Naive B cell (primary cell): Measurements from ENCODE around the gene EDNRB. TPM values are rescaled to one million over a fixed set of nuclear protein-coding genes. Genes with fewer than 3 reads are reported as not detected.

ENCODE experiments used
- ATAC-seq, 2 donors: fragments of 150-1000 bp; cut with Tn5 transposase; 2 replicates each; pipeline ENCODE4 v1.10.0; 2021; ENCODE audit warnings: low read depth in 2 of 2, mild to moderate bottlenecking in 2 of 2, moderate library complexity in 2 of 2
- DNase-seq: peaks from one replicate; pipeline ENCODE4 v3.0.0; 2022
- H3K27ac Mint-ChIP-seq, 6 donors: one replicate each; pipeline ENCODE4 v1.8.0; 2020 to 2022; ENCODE audit warnings: mild to moderate bottlenecking in 6 of 6, mixed read lengths in 6 of 6, moderate library complexity in 5 of 6, inconsistent platforms in 2 of 6
- H3K27me3 Mint-ChIP-seq, 3 donors: one replicate each; pipeline ENCODE4 v1.8.0; 2021 to 2022; ENCODE audit warnings: mixed read lengths in 3 of 3, mild to moderate bottlenecking in 1 of 3
- H3K36me3 Mint-ChIP-seq, 2 donors: one replicate each; pipeline ENCODE4 v1.8.0; 2020 to 2022; ENCODE audit warnings: mixed read lengths in 2 of 2, inconsistent platforms in 1 of 2, mild to moderate bottlenecking in 1 of 2
- H3K4me1 Mint-ChIP-seq, 3 donors: one replicate each; pipeline ENCODE4 v1.8.0; 2020 to 2022; ENCODE audit warnings: mixed read lengths in 3 of 3, inconsistent platforms in 1 of 3, mild to moderate bottlenecking in 1 of 3, moderate library complexity in 1 of 3
- H3K4me3 Mint-ChIP-seq, 8 donors: one replicate each; pipeline ENCODE4 v1.8.0; 2020 to 2022; ENCODE audit warnings: mild to moderate bottlenecking in 8 of 8, mixed read lengths in 8 of 8, moderate library complexity in 8 of 8, inconsistent platforms in 2 of 8
- H3K9me3 Mint-ChIP-seq, 7 donors: one replicate each; pipeline ENCODE4 v1.8.0; 2020 to 2022; ENCODE audit warnings: mixed read lengths in 7 of 7, mild to moderate bottlenecking in 5 of 7, inconsistent platforms in 2 of 7, moderate library complexity in 1 of 7
- polyA plus RNA-seq, 6 donors: library from polyadenylated mRNA; unstranded; fragments of 300-500 nt; fragmentation: Illumina TruSeq; gene quantifications; one replicate each; pipeline ENCODE4 v1.2.3, GENCODE V29; 2021; ENCODE audit warnings: low read depth in 6 of 6

The EDNRB gene
- polyA plus RNA-seq, 6 donors from 2014 or later: not detected

DNA sequence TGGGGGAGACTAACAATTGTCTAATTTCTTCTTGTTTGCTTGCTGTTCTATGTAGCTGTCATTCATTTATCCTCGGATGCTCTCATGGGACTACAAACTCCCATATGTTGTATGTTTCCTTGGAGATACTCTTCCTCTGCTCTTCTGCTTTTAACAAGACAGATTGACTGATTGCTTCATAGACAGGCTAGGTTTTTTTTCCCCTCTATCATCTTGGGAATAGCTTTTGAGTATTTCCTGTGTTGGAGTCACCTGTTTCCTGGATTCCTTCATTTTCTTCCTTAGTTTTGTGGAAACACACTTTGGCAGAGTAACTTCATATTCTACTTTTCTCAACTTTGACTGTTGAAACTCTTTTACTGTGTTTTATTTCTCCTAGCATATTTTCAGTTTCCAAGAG lies 27.6 kb downstream of the EDNRB start:
- H3K4me3 Mint-ChIP-seq: no peak overlapping the region
- no peak overlapping the region for H3K27ac Mint-ChIP-seq
- ATAC-seq (no peak), DNase-seq (no peak)
- H3K9me3 Mint-ChIP-seq: peaks cover 0 to 1% (median 0%) of the 10 kb centered on the region in 7 donors
- H3K36me3 Mint-ChIP-seq: no peaks in the 10 kb centered on the region
- peaks cover 0 to 25% (median 4%) of the 10 kb centered on the region in 3 donors for H3K27me3 Mint-ChIP-seq
- H3K4me1 Mint-ChIP-seq: no peaks in the 10 kb centered on the region

- no peak for DNase-seq
- Mint-ChIP-seq H3K4me1 (no peaks in the 10 kb centered on the region), H3K27ac (no peak overlapping the region), H3K9me3 (peaks cover 0 to 2% (median 0%) of the 10 kb centered on the region in 7 donors), H3K27me3 (peaks cover 0 to 13% (median 12%) of the 10 kb centered on the region in 3 donors), H3K4me3 (no peak overlapping the region), H3K36me3 (no peaks in the 10 kb centered on the region)
- no peak for ATAC-seq
Measured at GRCh38 chr13:77883328-77883727, 35.3 kb downstream of the EDNRB start.

DNA sequence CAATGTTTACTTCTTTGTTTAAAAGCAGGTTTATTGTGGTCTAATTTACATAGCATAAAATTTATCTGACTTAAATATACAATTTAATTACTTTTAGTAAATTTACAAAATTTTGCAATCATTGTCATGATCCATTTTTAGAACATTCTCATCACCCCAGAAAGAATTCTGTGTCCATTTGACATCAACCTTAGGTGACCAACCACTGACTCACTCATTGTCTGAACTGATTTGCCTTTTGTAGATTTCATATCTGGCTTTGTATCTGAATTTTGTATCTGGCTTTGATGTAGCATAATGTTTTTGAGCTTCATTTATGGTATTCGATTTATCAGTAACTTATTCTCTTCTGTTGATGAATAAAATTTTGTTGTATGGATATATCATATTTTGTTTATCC lies 40.4 kb downstream of the EDNRB start:
- H3K36me3 Mint-ChIP-seq: no peaks in the 10 kb centered on the region
- no peak overlapping the region for H3K4me3 Mint-ChIP-seq
- peaks cover 0 to 8% (median under 1%) of the 10 kb centered on the region in 3 donors for H3K27me3 Mint-ChIP-seq
- no peak for DNase-seq
- ATAC-seq: no peak
- H3K9me3 Mint-ChIP-seq: peaks cover 0 to 2% (median 0%) of the 10 kb centered on the region in 7 donors
- H3K4me1 Mint-ChIP-seq: no peaks in the 10 kb centered on the region
- no peak overlapping the region for H3K27ac Mint-ChIP-seq

DNA sequence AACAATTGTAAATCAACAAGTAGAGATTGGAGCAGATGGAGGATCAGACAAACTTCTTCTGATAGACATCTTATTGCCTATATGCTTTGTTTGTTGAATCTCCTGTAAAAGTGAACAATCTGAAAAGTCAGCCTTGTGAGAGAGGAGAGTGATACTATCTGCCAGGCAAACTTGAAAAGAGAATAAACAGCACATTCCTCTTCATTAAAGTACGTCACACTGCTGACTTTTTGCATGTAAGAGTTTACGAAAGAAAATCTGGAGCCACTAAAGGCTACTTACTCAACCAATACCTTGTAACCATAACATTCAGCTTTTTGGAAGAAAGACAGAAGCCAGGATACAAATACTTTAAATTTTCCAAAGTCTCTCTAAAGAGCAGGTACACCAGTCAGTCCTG lies 42.5 kb downstream of the EDNRB start:
- H3K9me3 Mint-ChIP-seq: peaks cover 0 to 5% (median 0%) of the 10 kb centered on the region in 7 donors
- H3K4me3 Mint-ChIP-seq: no peak overlapping the region
- no peak for ATAC-seq
- H3K4me1 Mint-ChIP-seq: no peaks in the 10 kb centered on the region
- no peak overlapping the region for H3K27ac Mint-ChIP-seq
- DNase-seq: no peak
- no peaks in the 10 kb centered on the region for H3K36me3 Mint-ChIP-seq
- peaks cover 0 to 8% (median 5%) of the 10 kb centered on the region in 3 donors for H3K27me3 Mint-ChIP-seq

DNA sequence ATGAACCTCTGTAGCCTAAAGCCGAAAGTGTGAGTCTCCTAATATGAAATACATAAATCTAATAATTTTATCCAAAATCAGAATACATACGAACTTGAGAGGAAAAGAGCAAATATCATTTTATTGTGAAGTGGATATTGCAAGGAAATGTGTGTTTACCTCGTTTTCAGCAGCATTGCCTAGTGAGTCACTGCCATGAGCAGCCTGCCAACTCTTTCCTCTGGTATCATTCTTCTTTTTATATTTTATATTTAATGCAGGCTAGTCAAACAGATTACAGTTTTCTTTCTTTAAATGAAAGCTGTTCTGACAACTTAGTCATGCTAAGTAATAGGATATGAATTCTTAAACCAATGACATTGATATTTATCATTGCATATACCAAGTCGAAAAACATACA lies 44.2 kb downstream of the EDNRB start:
- H3K36me3 Mint-ChIP-seq: no peaks in the 10 kb centered on the region
- no peak for ATAC-seq
- no peak overlapping the region for H3K4me3 Mint-ChIP-seq
- peaks cover 0 to 5% (median 0%) of the 10 kb centered on the region in 7 donors for H3K9me3 Mint-ChIP-seq
- H3K4me1 Mint-ChIP-seq: no peaks in the 10 kb centered on the region
- no peak overlapping the region for H3K27ac Mint-ChIP-seq
- H3K27me3 Mint-ChIP-seq: peaks cover 0 to 8% (median 5%) of the 10 kb centered on the region in 3 donors
- DNase-seq: no peak

GRCh38 chr13:77872995-77873394 lies 45.6 kb downstream of the EDNRB start:
- Mint-ChIP-seq H3K27me3 (peaks cover 0 to 8% (median 5%) of the 10 kb centered on the region in 3 donors), H3K27ac (no peak overlapping the region), H3K36me3 (no peaks in the 10 kb centered on the region), H3K4me3 (no peak overlapping the region), H3K9me3 (peaks cover 2 to 16% (median 5%) of the 10 kb centered on the region in 7 donors), H3K4me1 (no peaks in the 10 kb centered on the region)
- DNase-seq (no peak), ATAC-seq (no peak)

GRCh38 chr13:77871596-77871995 lies 47.0 kb downstream of the EDNRB start:
- Mint-ChIP-seq H3K4me1 (no peaks in the 10 kb centered on the region), H3K27me3 (peaks cover 0 to 5% (median 0%) of the 10 kb centered on the region in 3 donors), H3K4me3 (no peak overlapping the region), H3K9me3 (peaks cover 2 to 29% (median 11%) of the 10 kb centered on the region in 7 donors), H3K27ac (no peak overlapping the region), H3K36me3 (no peaks in the 10 kb centered on the region)
- ATAC-seq (no peak), DNase-seq (no peak)

GRCh38 chr13:77868717-77869116 lies 49.9 kb downstream of the EDNRB start:
- H3K27me3 Mint-ChIP-seq: peaks cover 5 to 11% (median 8%) of the 10 kb centered on the region in 3 donors
- no peak overlapping the region for H3K4me3 Mint-ChIP-seq
- no peak overlapping the region for H3K27ac Mint-ChIP-seq
- no peak for ATAC-seq
- H3K9me3 Mint-ChIP-seq: peaks cover 2 to 29% (median 11%) of the 10 kb centered on the region in 7 donors
- no peaks in the 10 kb centered on the region for H3K4me1 Mint-ChIP-seq
- no peaks in the 10 kb centered on the region for H3K36me3 Mint-ChIP-seq
- no peak for DNase-seq

GRCh38 chr13:77866971-77867370 lies 51.7 kb downstream of the EDNRB start:
- peaks cover 0 to 11% (median 8%) of the 10 kb centered on the region in 3 donors for H3K27me3 Mint-ChIP-seq
- H3K4me1 Mint-ChIP-seq: no peaks in the 10 kb centered on the region
- no peak overlapping the region for H3K27ac Mint-ChIP-seq
- H3K9me3 Mint-ChIP-seq: peaks cover 2 to 24% (median 11%) of the 10 kb centered on the region in 7 donors
- no peak overlapping the region for H3K4me3 Mint-ChIP-seq
- no peaks in the 10 kb centered on the region for H3K36me3 Mint-ChIP-seq
- DNase-seq: no peak
- no peak for ATAC-seq

- ATAC-seq: no peak
- Mint-ChIP-seq H3K27me3 (peaks cover 0 to 11% (median 8%) of the 10 kb centered on the region in 3 donors), H3K4me3 (no peak overlapping the region), H3K36me3 (no peaks in the 10 kb centered on the region), H3K9me3 (peaks cover 2 to 24% (median 11%) of the 10 kb centered on the region in 7 donors), H3K27ac (no peak overlapping the region), H3K4me1 (no peaks in the 10 kb centered on the region)
- no peak for DNase-seq
Measured at GRCh38 chr13:77865622-77866021, 53.0 kb downstream of the EDNRB start.

DNA sequence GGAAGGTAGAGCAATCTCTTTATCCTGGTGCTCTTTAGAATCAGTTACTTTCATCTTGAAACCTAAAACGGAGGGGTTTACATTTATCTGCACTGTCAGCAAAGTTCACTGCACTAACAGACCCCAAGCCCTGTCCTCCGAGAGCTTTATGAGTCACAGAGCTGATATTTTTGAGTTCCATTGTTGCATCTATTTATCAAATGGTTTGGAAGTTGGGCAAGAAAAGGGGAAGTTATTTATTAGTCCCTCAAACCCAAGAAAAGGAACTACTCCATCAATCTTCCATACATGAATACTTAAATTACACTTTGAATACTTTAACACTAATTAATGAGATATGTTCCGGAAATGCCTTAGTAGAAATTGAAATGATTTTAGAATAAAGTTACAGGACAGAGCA lies 55.5 kb downstream of the EDNRB start:
- Mint-ChIP-seq H3K36me3 (no peaks in the 10 kb centered on the region), H3K27me3 (peaks cover 0 to 12% (median 8%) of the 10 kb centered on the region in 3 donors), H3K9me3 (peaks cover 0 to 15% (median 6%) of the 10 kb centered on the region in 7 donors), H3K27ac (no peak overlapping the region), H3K4me1 (no peaks in the 10 kb centered on the region), H3K4me3 (no peak overlapping the region)
- DNase-seq (no peak), ATAC-seq (no peak)

GRCh38 chr13:77861741-77862140 lies 56.9 kb downstream of the EDNRB start:
- Mint-ChIP-seq H3K36me3 (no peaks in the 10 kb centered on the region), H3K4me1 (no peaks in the 10 kb centered on the region), H3K27me3 (peaks cover 0 to 14% (median 8%) of the 10 kb centered on the region in 3 donors), H3K9me3 (peaks cover 0 to 3% (median 0%) of the 10 kb centered on the region in 7 donors), H3K4me3 (no peak overlapping the region), H3K27ac (no peak overlapping the region)
- DNase-seq (no peak), ATAC-seq (no peak)

DNA sequence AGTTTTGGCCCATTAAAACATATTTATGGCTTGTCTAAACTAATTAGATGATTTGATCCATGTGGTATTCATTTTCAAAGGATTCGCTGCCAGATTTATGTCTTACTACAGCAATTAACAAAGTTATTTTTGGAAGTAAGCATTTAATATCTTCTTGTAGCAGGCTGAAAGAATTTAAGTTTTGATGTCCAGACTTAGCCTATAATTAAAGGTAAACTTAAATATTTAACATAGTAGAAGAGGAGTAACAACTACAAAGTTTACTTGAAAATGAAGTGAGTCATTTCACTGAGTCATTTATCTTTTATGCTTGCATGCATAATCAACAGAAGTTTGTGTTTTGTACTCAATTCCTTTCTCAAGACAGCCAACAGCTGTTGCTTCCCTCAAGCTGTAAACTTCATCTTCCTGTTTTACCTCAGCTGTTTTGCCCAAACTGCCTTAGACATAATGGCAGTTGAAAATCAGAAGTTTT lies 58.1 kb downstream of the EDNRB start:
- DNase-seq: no peak
- no peaks in the 10 kb centered on the region for H3K4me1 Mint-ChIP-seq
- no peaks in the 10 kb centered on the region for H3K36me3 Mint-ChIP-seq
- H3K27me3 Mint-ChIP-seq: peaks cover 0 to 9% (median 8%) of the 10 kb centered on the region in 3 donors
- peaks cover 0 to 3% (median 0%) of the 10 kb centered on the region in 7 donors for H3K9me3 Mint-ChIP-seq
- no peak for ATAC-seq
- H3K27ac Mint-ChIP-seq: no peak overlapping the region
- no peak overlapping the region for H3K4me3 Mint-ChIP-seq

- Mint-ChIP-seq H3K27ac (no peak overlapping the region), H3K9me3 (peaks cover 0 to 3% (median 0%) of the 10 kb centered on the region in 7 donors), H3K36me3 (no peaks in the 10 kb centered on the region), H3K4me1 (no peaks in the 10 kb centered on the region), H3K27me3 (peaks cover 0 to 8% (median 8%) of the 10 kb centered on the region in 3 donors), H3K4me3 (no peak overlapping the region)
- no peak for DNase-seq
- ATAC-seq: no peak
Measured at GRCh38 chr13:77859450-77859849, 59.2 kb downstream of the EDNRB start.
